D341Med (cell line): ENCODE results near the gene ERCC3.
"Not testable (repeated sequence)": the region's sequence is repeated elsewhere in the genome, so short reads cannot be mapped to it uniquely, and the experiment has no call there.

Source experiments
- DNase-seq: peaks from one replicate; pipeline ENCODE4 v3.0.0; 2012; ENCODE audit warnings: low spot score

ERCC3 gene

GRCh38 chr2:127278959-127279358 lies 15.0 kb downstream of the ERCC3 start:
- no peak for DNase-seq

- no peak for DNase-seq
Observed at GRCh38 chr2:127277028-127277427, 16.9 kb downstream of the ERCC3 start.

- no peak for DNase-seq
Observed at GRCh38 chr2:127275789-127276188, 18.2 kb downstream of the ERCC3 start.

- no peak for DNase-seq
Observed at GRCh38 chr2:127275356-127275755, 18.6 kb downstream of the ERCC3 start.

GRCh38 chr2:127270663-127271062 lies 23.3 kb downstream of the ERCC3 start:
- DNase-seq, result no peak

GRCh38 chr2:127261804-127262406 lies 32.0 kb downstream of the ERCC3 start:
- DNase-seq, result no peak

GRCh38 chr2:127259355-127259754 lies 34.6 kb downstream of the ERCC3 start:
- no peak for DNase-seq

- DNase-seq, result no peak
Observed at GRCh38 chr2:127256866-127257265, 37.1 kb downstream of the ERCC3 start.

GRCh38 chr2:127256381-127256780 lies 37.6 kb downstream of the ERCC3 start:
- no peak for DNase-seq

GRCh38 chr2:127255721-127256120 lies 38.2 kb downstream of the ERCC3 start:
- DNase-seq, result no peak

- no peak for DNase-seq
Observed at GRCh38 chr2:127255146-127255545, 38.8 kb downstream of the ERCC3 start.

- DNase-seq, result no peak
Observed at GRCh38 chr2:127254386-127254981, 39.5 kb downstream of the ERCC3 start.

GRCh38 chr2:127241184-127241583 lies 52.8 kb downstream of the ERCC3 start:
- not testable (repeated sequence) for DNase-seq

GRCh38 chr2:127239395-127239794 lies 54.5 kb downstream of the ERCC3 start:
- no peak for DNase-seq

- DNase-seq, result not testable (repeated sequence)
Observed at GRCh38 chr2:127237768-127238167, 56.2 kb downstream of the ERCC3 start.

GRCh38 chr2:127235082-127235702 lies 58.8 kb downstream of the ERCC3 start:
- no peak for DNase-seq

- no peak for DNase-seq
Observed at GRCh38 chr2:127233710-127234109, 60.2 kb downstream of the ERCC3 start.

GRCh38 chr2:127231130-127231865 lies 62.6 kb downstream of the ERCC3 start:
- no peak for DNase-seq

GRCh38 chr2:127229555-127229954 lies 64.4 kb downstream of the ERCC3 start:
- no peak for DNase-seq

- no peak for DNase-seq
Observed at GRCh38 chr2:127228102-127228501, 65.8 kb downstream of the ERCC3 start.

- DNase-seq, result not testable (repeated sequence)
Observed at GRCh38 chr2:127227264-127227660, 66.7 kb downstream of the ERCC3 start.

- no peak for DNase-seq
Observed at GRCh38 chr2:127226520-127227263, 67.3 kb downstream of the ERCC3 start.
